Fibroblast of lung (primary cell): ENCODE data around the gene LSM7.

ENCODE experiments used
- EZH2 ChIP-seq: IDR thresholded peaks from 2 replicates; pipeline ENCODE4 v1.5.1; 2012; ENCODE audit warnings: low read length, control low read depth, mild to moderate bottlenecking; ENCODE audit errors: missing control alignments
- TF ChIP-seq, protein P1 (sequence below), 2 donors: IDR thresholded peaks in 1 of 2; conservative IDR thresholded peaks in 1 of 2; 1 replicate in 1 of 2; 2 replicates in 1 of 2; pipeline ENCODE4 v1.5.1; 2011 to 2012; ENCODE audit warnings: low read length in 2 of 2, control low read depth in 1 of 2, inconsistent platforms in 1 of 2, low read depth in 1 of 2, mild to moderate bottlenecking in 1 of 2

DNA sequence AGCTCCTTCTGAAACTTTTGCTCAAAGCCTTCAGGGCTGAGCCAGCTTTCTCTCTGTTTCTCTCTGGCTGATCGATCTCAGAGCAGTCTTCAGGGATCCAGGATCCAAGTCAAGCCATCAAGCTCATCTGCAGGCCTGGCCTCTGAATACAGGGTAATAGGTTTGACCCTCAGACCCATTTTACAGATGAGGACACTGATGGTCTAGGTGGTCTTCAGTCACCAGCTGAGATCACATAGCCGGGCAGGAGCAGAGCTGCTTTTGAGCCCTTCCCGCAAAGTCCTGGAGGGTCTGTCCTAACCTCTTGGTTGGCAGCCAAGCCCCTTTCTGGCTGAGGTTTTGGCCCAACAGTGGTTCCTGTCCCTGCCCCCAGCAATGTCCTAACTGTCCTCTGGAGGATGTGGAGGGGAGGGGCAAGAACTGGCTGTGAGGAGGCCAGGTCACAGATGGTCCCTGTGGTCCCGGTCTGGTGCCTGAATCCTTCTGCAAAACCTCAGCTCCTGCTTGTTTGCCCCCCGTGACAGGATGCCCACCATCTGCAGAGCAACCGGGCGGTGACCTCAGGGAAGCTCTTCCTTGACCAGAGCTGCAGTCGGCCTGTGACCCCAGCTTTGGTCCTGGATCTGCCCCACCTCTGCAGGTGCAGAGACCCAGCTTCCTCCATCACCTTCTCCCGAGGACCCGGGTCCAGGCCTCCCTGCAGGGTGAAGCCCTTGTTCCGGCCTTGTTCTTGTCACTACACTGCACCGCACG lies 40.6 kb downstream of the LSM7 start:
- TF ChIP-seq, protein P1, sequence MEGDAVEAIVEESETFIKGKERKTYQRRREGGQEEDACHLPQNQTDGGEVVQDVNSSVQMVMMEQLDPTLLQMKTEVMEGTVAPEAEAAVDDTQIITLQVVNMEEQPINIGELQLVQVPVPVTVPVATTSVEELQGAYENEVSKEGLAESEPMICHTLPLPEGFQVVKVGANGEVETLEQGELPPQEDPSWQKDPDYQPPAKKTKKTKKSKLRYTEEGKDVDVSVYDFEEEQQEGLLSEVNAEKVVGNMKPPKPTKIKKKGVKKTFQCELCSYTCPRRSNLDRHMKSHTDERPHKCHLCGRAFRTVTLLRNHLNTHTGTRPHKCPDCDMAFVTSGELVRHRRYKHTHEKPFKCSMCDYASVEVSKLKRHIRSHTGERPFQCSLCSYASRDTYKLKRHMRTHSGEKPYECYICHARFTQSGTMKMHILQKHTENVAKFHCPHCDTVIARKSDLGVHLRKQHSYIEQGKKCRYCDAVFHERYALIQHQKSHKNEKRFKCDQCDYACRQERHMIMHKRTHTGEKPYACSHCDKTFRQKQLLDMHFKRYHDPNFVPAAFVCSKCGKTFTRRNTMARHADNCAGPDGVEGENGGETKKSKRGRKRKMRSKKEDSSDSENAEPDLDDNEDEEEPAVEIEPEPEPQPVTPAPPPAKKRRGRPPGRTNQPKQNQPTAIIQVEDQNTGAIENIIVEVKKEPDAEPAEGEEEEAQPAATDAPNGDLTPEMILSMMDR (conservative IDR thresholded peaks at IDR 0.05 in 1 of 2, IDR thresholded peaks at IDR 0.05 in 1 of 2; ENCODE audit: low read depth in 1 of 2, low read length in 2 of 2), result no peak
- TF ChIP-seq EZH2, result no peak
